Suprapubic skin (tissue), 4 donors: ENCODE data around the gene EHD4.

Experiments used
- CTCF ChIP-seq, 2 donors: fragments of 200-600 bp in 1 of 2; fragments of 450-650 bp in 1 of 2; sonication (generic) in 1 of 2; IDR thresholded peaks; one replicate each; pipeline ENCODE4 v1.5.1; 2016 to 2019; ENCODE audit warnings: antibody characterized with exemption in 2 of 2, mild to moderate bottlenecking in 1 of 2, moderate library complexity in 1 of 2
- EP300 ChIP-seq: sonication (generic); formaldehyde crosslinking; IDR thresholded peaks from one replicate; pipeline ENCODE4 v1.6.1; 2017; ENCODE audit warnings: antibody characterized with exemption
- POLR2A ChIP-seq, 2 donors: fragments of 450-650 bp; IDR thresholded peaks; one replicate each; pipeline ENCODE4 v1.6.1; 2017; ENCODE audit warnings: antibody characterized with exemption in 2 of 2, mild to moderate bottlenecking in 2 of 2, moderate library complexity in 2 of 2
- POLR2AphosphoS5 ChIP-seq, 3 donors: sonication (generic); formaldehyde crosslinking; IDR thresholded peaks; one replicate each; pipeline ENCODE4 v1.6.1; 2017; ENCODE audit warnings: antibody characterized with exemption in 3 of 3

GRCh38 chr15:41876007-41876406, 96.3 kb downstream of the EHD4 start:
- TF ChIP-seq CTCF (IDR thresholded peaks at IDR 0.05): no peak
- TF ChIP-seq POLR2A (IDR thresholded peaks at IDR 0.05): no peak
- no peak for TF ChIP-seq EP300
- no peak for TF ChIP-seq POLR2AphosphoS5 (IDR thresholded peaks at IDR 0.05)
